Inflammatory macrophage (primary cell): Measurements from ENCODE around the gene ZNF407.

Experiments
- DNase-seq, 2 donors: peaks; one replicate each; pipeline ENCODE4 v3.0.0-alpha.2; 2020 to 2022

Gene ZNF407

DNA sequence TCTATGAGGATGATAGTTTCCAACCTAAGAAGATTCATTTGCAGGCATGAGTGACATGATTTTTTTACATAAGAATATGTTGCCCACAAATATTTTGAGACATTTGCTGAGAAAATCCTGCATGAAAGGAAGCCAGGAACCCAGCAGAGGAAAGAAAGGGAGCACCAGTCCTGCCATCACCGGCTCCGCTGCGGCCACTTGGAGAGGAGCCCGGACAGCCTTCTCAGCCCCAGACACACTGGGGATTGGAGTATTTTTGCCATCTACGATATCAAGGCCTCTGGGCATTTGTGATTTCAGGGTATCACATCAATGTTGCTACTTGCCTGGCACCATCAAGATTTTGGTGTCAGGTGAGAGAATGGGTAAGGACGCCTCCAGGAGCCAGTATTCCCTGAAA lies 383.0 kb downstream of the ZNF407 start:
- DNase-seq: no peak

DNA sequence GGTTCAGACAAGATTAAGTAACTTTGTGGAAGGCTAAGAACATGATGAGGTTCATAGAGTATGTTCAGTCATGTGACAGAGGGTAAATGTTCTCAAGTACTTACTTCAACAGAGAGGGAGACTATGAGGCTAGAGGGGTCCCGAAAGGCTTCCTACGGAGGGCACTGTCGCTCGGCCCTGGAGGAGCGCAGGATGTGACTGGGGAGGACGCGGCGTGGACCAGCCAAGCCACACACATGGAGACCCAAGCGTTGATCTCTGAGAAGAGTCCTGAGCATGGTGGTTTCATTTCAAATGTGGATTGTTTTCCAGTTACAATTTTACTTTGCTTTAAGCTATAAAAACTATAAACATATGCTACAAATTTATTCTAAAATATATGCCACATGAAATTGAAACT lies 383.8 kb downstream of the ZNF407 start:
- DNase-seq: no peak

DNA sequence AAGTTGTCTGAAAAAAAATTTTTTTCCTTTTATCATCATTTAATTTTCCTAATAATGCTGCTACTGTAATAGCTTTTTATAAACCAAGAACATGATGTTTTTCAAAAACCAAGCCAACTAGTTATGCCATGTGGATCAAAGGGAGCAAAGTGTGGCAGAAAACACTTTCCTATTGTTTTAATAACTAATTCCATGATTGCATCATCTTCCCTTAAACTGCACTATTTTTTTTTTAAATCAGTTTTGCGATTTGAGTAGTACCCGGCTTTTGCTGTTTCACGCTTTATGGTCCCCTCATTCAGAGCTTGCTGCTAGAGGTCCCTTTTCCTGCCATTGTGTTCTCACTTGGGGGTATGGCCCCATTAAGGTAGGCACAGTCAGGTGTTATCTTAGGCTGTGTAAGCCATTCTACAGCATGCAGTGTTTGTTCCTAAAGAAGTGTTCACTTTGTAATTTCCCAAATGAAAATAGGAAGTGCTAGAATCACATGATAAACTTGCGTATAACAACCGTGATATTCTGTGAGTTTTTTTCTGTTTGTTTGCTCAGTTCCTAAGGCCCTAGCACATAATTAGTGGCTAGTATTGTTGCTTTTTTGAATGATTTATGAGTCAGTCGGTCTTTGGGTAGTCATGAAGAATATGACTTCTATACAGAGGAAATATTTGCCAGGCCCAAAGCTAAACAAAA lies 385.4 kb downstream of the ZNF407 start:
- DNase-seq: peak; percentile 75 to 87

DNA sequence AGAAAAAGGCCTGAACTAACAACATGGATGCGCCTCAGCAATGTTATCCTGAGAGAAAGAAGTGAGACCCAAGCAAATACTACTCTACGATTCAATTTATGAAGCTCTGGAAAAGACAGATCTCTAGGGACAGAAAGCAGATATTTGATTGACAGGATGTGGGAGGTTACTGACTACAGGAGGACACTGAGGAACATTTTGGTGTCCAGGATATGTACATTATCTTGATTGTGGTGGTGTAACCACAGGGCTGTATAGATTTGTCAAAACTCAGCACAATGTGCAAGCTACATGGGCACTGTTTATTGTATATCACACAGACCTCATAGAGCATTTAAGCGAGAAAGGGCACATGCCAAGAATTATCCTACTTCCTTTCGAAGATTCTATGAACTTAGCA lies 391.5 kb downstream of the ZNF407 start:
- DNase-seq: no peak

DNA sequence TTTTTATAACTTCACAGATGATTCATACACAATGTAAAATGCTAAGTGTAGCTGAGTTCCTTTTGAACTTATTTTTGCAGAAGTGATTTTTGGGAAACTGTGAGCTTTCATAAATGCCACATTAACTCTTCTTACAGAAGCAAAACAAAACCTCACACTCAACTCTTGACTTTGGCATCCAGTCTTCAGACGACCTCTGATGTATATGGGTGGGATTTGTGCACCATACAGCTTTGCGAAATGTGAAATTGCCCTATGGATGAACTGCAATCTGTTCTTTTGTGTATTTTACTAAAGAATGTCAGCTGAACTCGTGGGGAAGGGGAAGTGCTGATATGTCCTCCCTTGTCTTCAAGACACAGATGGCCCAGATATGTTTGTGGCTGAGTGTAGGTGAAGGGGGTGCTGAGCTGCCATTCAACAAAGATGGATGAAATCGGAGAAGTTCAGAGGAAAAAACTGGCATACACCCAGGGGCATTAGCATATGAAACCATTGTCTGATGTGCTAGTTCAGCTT lies 393.0 kb downstream of the ZNF407 start:
- peak; percentile 79 to 92 for DNase-seq

DNA sequence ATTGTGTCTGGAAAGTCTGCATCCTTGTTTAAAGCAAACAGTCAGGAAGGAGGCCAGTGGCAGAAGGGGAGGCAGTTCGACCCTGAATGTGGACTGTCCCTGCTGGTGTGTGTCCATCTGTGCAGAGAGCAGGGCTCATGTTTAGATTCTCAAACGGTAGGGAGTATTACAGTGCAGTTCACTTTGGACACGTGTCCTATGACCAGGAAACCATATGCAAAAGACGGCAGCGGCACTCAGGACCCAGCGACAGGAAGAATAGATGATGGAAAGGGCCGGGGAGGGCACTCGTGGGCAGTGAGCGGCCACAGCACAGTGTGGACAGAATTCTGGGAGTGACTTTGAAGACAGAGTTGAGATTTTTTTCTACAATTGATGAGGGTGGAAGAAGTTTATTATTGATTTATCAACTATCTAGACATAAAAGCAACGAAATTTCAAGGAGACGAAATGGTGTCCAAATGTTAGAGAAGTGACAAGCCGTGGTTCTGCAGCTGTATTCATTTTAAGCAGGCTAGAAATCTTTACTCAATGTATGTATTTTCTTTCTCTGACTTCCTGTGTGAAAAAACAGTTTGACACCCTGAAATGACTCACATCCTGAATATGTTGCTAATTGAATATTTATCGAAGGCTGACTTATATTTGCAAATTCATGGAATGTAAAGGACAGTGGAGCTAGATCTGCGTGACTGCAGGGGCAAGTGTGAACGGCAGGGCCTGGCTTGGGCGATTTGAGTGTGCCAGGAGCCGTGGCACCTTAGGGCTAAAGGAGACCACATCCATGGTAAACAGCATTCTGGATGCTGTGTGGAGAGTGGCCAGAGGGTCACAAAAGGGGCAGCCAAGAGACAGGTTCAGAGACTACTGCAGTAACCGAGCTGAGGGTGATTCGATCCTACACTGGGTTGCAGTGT lies 397.1 kb downstream of the ZNF407 start:
- peak; percentile 62 to 69 for DNase-seq

DNA sequence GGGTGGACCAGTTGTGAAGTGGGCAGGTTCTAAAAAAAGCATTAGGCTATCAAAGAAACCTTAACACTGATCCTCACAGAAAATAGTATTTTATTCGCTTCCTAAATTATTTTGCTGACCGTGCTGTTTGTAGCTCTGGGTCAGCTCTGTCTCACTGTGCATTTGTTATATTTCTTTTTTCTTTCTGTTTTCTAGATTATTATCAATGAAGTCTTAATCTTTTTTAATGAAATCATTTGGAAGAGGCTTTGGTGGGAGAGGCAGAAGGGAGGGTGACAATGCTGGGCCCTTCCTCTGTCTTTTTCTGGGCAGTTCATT lies 397.7 kb downstream of the ZNF407 start:
- DNase-seq: no peak

DNA sequence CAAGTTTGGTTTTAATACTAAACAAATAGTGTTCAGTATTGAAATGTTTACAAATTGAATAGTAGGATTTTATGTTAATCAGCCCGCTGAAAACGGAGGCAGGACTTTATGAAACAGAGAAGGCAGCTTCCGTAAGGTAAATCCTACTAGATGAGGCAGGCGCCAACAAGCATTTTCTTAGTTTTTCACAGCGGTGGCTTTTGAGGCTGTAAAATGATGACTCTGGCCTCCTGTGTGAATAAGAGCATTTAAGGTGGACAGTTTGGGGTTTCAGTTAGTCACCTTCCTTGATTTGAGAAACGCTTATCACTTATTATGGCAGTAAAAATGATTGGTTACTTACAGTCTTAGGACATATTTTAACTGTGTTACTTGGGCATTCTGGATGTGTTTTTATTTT lies 398.4 kb downstream of the ZNF407 start:
- DNase-seq: no peak

DNA sequence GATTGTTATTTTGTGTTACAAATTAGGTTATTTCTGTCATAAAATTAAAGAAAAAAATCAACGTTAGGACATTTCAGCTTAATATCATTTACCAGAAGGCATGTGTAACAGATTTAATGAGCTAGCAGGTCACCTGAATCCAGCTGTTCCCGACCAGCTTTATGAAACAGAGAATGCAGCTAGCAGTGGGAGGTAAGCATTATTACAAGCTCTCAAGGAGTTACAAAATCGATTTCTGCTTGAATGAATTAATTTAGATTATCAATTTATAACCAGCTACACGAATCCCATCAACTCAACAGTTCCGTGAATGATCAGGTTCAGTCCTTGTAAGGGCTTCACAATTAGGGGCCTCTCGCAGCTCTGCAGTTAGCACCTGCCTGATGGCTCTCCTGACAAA lies 399.3 kb downstream of the ZNF407 start:
- DNase-seq: no peak

DNA sequence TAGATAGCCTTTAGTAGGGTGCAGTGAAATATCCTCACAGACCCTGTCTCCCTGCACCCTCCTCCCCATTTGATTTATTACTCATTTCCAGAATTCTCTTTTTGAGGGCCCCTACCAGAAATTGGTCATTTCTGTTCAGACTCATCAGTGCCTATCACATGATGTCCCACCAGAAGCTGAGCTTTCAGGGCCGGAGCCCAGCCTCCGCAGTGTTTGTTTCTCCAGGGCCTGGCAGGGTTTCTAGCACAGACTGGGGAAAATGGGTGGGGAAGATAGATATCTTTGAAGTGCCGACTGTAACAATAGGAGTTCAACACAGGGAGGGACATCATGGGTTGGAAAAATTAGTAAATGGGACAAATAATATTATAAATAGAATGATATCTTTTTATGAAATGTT lies 403.2 kb downstream of the ZNF407 start:
- no peak for DNase-seq

DNA sequence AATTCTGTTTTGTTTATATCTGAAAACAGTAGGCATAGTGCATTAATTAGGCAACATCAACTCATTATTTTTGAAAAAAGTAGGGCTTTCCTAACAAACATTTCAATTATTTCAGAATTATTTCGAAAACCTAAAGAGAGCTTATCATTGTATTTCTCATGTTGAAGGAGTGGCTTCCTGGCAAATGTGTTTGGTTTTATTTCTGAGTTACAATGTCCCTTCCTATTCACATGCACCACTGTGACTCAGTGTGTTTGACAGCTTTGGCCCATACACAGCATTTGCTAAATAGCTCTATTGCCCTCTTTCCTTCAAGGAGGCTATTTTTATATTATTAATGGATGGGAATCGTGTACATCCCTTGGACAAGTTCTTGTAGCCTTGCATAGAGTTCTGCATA lies 405.4 kb downstream of the ZNF407 start:
- DNase-seq: peak; percentile 6 to 36

DNA sequence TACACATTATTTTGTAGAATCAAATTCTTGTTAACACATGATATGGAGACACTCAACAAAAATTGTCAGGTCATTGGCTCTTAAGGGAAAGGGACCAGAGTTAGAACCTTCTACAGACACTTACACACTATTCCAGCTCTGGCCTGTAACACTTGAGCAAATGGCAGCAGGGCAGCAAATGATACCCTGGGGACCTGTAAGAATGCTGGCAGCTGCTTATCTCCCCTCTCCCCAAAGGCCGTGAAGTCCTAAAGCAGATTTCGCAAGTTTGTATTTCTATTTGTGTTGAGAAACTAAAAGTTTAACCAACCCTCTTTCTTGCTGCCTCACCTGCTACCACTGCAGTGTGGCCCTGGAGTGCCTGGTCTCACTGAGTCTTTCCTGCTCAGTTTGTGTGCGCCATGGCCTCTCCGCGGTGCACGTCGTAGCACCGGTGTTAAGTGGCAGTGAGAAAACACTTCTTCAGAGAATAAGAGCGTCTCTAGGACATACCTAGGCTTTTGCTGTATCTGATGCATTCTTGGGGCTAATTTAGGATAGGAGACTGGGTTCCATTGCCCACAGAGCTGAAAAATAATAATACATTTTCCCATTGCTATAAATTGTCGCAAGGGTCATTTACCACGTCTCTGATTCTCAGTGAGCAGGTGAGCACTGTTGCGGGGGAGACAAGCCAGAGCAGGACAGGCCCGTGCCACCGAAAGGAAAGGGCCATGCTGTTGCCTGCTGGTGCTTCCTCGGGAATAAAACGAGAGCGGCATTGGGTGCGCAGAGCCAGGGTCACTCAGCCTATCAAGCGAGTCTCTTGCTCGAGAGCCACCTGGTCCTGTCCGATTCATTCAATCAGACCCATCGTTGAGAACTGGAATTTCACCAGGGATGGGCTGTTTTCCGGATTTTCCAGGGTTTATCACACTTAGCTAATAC lies 406.4 kb downstream of the ZNF407 start:
- DNase-seq: no peak

DNA sequence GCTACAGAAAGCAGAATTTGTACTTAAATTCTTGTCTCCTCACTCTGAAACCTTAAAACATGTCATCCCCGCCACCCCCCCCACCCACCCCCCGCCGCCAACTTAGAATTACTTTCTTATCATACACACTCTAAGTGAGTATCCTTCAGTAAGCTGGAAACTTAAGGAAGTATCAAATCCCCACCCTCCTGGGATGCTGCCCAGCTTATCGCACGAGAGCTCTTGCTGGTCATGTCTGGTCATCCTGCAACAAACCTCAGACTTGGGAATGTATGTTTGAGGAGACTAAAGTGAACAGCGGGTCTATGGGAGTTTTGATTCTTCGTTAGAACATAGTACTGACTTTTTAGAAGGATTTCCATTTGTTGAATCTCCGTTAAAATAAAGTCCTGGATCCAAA lies 408.0 kb downstream of the ZNF407 start:
- no peak for DNase-seq

DNA sequence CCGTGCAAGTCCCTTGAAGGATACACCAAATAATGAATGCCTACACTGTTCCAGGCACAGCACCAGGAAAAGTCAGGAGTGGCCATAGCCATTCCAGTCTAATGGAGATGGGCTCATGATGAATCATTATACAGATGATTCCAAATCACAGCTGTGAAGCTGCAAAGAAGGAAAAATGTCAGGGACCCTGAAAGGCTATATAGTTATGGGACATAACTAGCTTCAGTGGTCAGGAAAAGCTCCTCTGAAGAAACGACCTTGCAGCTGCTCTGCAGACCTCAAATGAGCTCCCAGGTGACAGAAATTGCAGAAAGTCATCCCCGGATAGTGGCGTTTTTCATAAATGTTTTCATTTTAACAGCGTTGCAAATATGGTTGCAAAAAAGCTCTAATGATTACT lies 410.5 kb downstream of the ZNF407 start:
- no peak for DNase-seq

DNA sequence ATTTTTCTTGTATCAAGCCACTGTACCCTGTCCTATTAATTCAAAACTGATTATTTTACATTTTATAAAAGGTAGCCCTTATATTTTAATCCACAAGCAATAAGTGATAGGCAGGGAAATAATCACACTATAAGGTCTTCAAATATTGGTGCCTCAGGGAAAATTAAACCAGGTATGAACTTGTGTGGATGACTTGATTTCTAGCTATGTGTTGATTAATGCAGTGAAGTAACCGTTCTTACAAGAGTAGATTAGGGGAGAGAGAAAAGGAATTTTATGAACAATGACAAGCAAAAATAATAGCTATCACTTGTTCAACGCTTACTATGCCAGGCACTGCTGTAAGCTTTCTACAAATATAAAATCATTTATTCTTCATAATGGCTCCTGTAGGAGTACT lies 411.6 kb downstream of the ZNF407 start:
- no peak for DNase-seq

DNA sequence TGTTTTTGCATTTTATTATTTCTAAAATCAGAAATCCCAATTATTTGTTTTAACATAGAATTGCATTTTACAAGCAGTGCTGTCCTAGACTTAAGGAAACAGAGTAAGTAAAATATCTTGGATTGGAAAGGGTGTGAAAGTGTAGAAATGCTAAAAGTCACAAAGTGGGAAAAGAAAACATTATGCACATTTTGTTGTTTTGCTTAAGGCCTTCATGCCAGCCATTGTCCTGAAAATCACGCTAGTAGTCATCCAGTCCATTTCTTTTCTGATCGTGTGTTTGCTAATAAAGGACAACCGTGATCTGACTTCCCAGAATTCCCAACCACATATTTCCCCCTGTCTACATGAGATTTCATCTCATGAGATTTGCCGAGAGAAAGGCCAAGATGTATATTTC lies 412.2 kb downstream of the ZNF407 start:
- DNase-seq: no peak

DNA sequence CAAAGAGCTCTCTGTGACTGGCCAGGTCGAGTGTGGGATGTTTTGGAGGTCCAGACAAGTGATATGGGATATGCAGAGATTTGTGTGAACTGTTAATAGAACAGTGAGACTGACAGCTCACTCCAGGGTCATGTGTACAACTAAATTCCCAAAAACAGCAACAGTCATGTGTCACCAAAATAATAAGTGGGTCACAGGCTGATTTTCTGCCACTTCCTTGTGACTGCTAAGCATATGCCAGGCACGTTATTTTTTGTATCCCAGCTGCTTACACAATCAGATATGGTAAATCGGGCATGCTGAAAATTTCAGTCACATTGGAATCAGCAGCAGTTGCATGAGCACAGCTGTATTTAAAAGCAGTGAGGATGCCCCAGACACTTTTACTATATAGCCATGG lies 412.6 kb downstream of the ZNF407 start:
- DNase-seq: peak; percentile 73 to 76

DNA sequence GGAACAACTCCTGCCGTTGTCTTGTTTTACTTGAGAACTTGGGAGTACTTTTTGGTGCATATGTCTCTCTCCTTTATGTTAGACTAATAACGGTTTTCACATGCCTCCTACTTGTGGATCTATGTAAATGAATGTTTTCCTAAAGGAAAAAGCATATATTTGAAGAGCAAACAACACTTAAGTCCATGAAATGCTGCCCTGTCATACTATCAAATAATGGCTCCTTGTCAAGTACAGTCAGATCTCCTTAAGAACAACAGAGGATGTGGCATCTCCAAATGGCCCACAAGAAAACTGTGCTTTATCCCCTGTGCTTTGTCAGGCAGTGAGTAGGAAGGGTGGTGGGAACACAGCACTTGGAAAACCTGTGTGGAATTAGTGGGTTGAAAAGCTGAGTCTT lies 413.0 kb downstream of the ZNF407 start:
- DNase-seq: no peak

DNA sequence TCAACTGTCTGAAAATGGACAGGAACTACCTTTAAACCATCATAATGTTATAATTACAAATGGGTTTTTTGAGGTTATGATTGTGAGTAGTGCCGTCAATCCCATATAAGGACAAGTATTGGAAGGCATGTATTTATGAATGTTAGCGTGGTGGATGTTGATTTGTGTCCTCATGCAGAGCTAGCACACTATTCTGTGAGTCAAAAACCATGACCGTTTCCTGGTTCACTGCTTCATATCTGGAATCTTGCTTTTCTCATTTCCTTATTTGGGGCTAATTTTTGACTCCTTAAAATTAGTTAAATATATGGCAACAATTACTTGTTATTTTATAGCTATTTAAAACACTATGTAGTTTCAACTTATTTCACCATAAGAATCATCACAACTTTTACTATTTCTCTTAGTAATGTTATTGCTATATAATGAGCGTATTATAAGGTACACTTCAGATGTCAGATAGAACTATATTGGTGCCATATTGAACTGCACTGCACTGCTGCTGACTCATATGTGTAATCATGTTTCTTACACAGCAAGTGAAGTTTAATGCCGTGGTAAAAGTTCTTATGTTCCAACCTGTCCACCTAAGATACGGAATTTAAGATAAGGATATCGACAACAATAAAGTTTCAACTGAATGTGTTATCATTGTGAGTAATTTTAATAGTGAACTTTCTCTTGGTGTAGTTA lies 418.5 kb downstream of the ZNF407 start:
- DNase-seq: no peak

DNA sequence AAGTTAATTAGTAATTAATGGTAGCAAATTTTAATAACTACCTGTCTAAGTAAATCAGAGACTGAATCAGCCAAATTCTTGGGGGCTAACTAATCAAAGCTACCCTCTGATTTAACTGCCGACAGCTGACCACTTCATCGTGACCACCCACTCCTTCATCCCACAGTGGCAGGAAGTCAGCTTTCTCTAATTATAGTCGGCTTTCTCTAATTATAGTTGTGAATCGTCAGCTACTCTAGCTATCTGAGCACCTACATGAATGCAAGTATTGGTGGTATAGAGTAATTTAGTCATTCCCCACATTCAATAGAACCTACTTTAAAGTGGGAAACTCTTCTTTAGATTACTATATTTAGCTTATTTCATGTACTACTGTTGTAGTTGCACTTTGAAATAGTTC lies 425.8 kb downstream of the ZNF407 start:
- DNase-seq: no peak

DNA sequence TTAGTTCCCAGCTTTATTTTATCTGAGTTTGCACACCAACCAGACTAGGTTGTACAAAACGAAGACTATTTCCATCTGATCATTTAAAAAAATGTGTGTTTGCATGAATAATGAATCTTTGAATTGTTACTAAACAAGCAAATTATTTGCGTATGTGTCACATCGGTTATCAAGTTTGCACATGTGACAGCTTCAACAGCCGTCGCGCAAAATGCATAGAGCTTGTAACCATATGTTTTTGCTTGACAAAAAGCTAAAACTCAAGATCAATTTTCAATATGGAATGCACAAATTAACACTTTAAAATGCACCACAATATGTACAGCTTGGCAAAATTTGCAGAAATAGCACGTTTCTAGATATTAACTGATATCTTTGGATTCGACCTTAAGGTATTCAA lies 427.2 kb downstream of the ZNF407 start:
- no peak for DNase-seq

DNA sequence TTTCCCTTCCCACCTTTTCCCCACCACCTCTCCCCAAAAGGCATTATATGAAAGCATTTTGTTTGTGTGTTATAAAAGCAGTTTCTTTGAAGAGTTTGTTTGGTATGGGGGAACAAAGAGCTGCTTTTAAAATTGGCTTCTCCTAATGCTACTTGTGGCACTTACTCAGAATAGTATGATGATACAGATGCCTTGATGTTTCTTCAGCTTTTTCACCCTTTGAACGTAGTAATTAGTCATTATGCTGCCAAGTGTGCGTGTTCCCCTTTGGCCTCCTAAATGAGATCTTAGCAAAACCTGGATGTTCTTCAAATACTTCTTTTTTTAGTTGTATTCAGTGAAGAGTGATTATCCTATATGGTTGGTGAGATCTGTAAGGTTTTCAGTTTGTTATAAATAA lies 427.9 kb downstream of the ZNF407 start:
- DNase-seq: peak in 1 of 2 donors; percentile 7
